ENCODE results near the gene INO80D. TPM values are rescaled to one million over a fixed set of nuclear protein-coding genes. Genes with fewer than 3 reads are reported as not detected.

INO80D gene
- total and polyA plus RNA-seq, 2 of the 8 experiments (the other 6 are each of a cell fraction or from before 2014, with no cell fraction given), result 6.2 to 37.4 TPM

- H4K20me1 ChIP-seq (replicated peaks in 1 of 2; ENCODE audit: control insufficient read depth in 1 of 2, insufficient read depth in 2 of 2, low read length in 2 of 2), result no peaks in the 10 kb centered on the region
- H3K27me3 ChIP-seq (replicated peaks in 1 of 4; ENCODE audit: control insufficient read depth in 3 of 4, extremely low read depth in 1 of 4, insufficient read depth in 3 of 4, low read length in 3 of 4), result no peaks in the 10 kb centered on the region
- 2% methylated on average over 10 of the region's 10 CpGs; no CpG with 5 or more reads in 1 of the 2 experiments for WGBS, 2 experiments (ENCODE audit: extremely low coverage in 1 of 2, insufficient coverage in 1 of 2, insufficient read length in 1 of 2, insufficient replicate concordance in 2 of 2, low coverage in 1 of 2, low lambda C conversion rate in 2 of 2, missing lambda C conversion rate in 1 of 2)
- H3K4me3 ChIP-seq (ENCODE audit: extremely low read depth in 1 of 4, insufficient read depth in 2 of 4, low read depth in 3 of 4, low read length in 4 of 4), result peak overlapping the region; percentile 64 to 99 (median 94)
- H2BK15ac ChIP-seq (ENCODE audit: low read length), result no peak overlapping the region
- H3K79me2 ChIP-seq (ENCODE audit: control insufficient read depth in 1 of 2, insufficient read depth in 2 of 2, low read length in 2 of 2), result peaks cover 0 to 68% of the 10 kb centered on the region in 2 experiments; a peak in 3 of 4 replicates
- H2BK12ac ChIP-seq (ENCODE audit: low read depth, low read length), result peak overlapping the region; percentile 72
- peak overlapping the region; percentile 32 for H4K91ac ChIP-seq (replicated peaks; ENCODE audit: insufficient read length, low read length)
- DNase-seq (ENCODE audit: low read depth in 1 of 2, low spot score in 2 of 2) (no peak), FAIRE-seq (peak; percentile 89)
- H3K79me1 ChIP-seq (ENCODE audit: low read depth, low read length), result no peaks in the 10 kb centered on the region; the same call in 1 of the 2 replicates
- no peak overlapping the region for H4K8ac ChIP-seq (ENCODE audit: extremely low read depth, insufficient read depth, low read length)
- peak overlapping the region; percentile 75 to 90 for H3K4me2 ChIP-seq (ENCODE audit: insufficient read depth in 1 of 2, low read depth in 2 of 2, low read length in 2 of 2)
- H3K14ac ChIP-seq (ENCODE audit: insufficient read length), result no peak overlapping the region
- ChIA-PET CTCF (ENCODE audit: partially characterized antibody) (interaction anchor here (0.7 to 2.2 kb wide), 4 partner anchors 13 to 79 kb away, joined by 3 to 6 read pairs (median 3); no protein-coding TSS in a partner anchor), POLR2A (ENCODE audit: partially characterized antibody) (interaction anchor here (0.7 to 3.5 kb wide), 15 partner anchors 8 to 86 kb away, joined by 3 to 34 read pairs (median 4); partner anchors contain the start of genes EEF1B2 and NDUFS1)
- H2BK120ac ChIP-seq (replicated peaks; ENCODE audit: low read depth, low read length), result peak overlapping the region; percentile 4
- H3K4me1 ChIP-seq (replicated peaks in 1 of 4; ENCODE audit: control insufficient read depth in 3 of 4, insufficient read depth in 4 of 4, low read length in 3 of 4), result peaks cover 2 to 16% (median 10%) of the 10 kb centered on the region in 4 experiments; a peak in 6 of 7 replicates
- H3K56ac ChIP-seq (replicated peaks; ENCODE audit: insufficient read length, low read depth, low read length), result peak overlapping the region; percentile 71
- H3K4ac ChIP-seq (replicated peaks; ENCODE audit: insufficient read length, low read depth, low read length), result peak overlapping the region; percentile 2
- peak overlapping the region; percentile 85; the same call in 1 of the 2 replicates for H3K18ac ChIP-seq (ENCODE audit: extremely low read depth, low read length)
- H3K9me3 ChIP-seq (ENCODE audit: insufficient read depth in 2 of 2, low read depth in 1 of 2, low read length in 1 of 2), result no peaks in the 10 kb centered on the region; a peak in 1 of 4 replicates
- no peak overlapping the region for H2AK5ac ChIP-seq (ENCODE audit: low read depth, low read length)
- peak overlapping the region; percentile 70 to 82 (median 72) for H3K9ac ChIP-seq (replicated peaks in 1 of 4; ENCODE audit: extremely low read depth in 1 of 4, low read depth in 3 of 4, low read length in 3 of 4)
- H2BK20ac ChIP-seq (ENCODE audit: low read length), result peak overlapping the region; percentile 75
- peak overlapping the region; percentile 87 for H3K27ac ChIP-seq (ENCODE audit: low read depth, low read length)
- peak overlapping the region; percentile 97 for H2BK5ac ChIP-seq (ENCODE audit: low read depth, low read length)
- peak overlapping the region; percentile 87 for H4K5ac ChIP-seq (ENCODE audit: insufficient read length, low read depth, low read length)
- no peak overlapping the region for H3K23ac ChIP-seq (ENCODE audit: insufficient read length)
- peaks cover 4% of the 10 kb centered on the region for H3K23me2 ChIP-seq (ENCODE audit: low read depth, low read length)
- H3K36me3 ChIP-seq (ENCODE audit: control insufficient read depth in 2 of 4, insufficient read depth in 4 of 4, low read length in 3 of 4), result peaks cover 0 to 7% (median 0%) of the 10 kb centered on the region in 4 experiments; a peak in 1 of 8 replicates
- H2AFZ ChIP-seq (ENCODE audit: low read length), result no peak overlapping the region
- TF ChIP-seq CTBP2 (IDR thresholded peaks at IDR 0.05; ENCODE audit: borderline replicate concordance, insufficient read depth, insufficient read length, low read length), result peak; percentile 65
- no peak for TF ChIP-seq RFX5 (IDR thresholded peaks at IDR 0.05; ENCODE audit: borderline replicate concordance, low read depth, low read length)
- TF ChIP-seq TAF7 (optimal IDR thresholded peaks at IDR 0.05; ENCODE audit: borderline replicate concordance, low read depth, low read length), result peak; percentile 81
- TF ChIP-seq POLR2AphosphoS5 (IDR thresholded peaks at IDR 0.05; ENCODE audit: low read depth, low read length), result peak; percentile 82
- peak in 1 of 2 experiments; percentile 9; a peak in 1 of 4 replicates for TF ChIP-seq RAD21 (IDR thresholded peaks at IDR 0.05 in 1 of 2, conservative IDR thresholded peaks at IDR 0.05 in 1 of 2; ENCODE audit: low read depth in 2 of 2, low read length in 2 of 2)
- TF ChIP-seq CTCF (IDR thresholded peaks at IDR 0.05; ENCODE audit: control extremely low read depth in 1 of 3, insufficient read depth in 1 of 3, low read depth in 1 of 3, low read length in 3 of 3), result no peak
- no peak for TF ChIP-seq SP1 (IDR thresholded peaks at IDR 0.05; ENCODE audit: low read depth, low read length)
- peak; percentile 82 for TF ChIP-seq TAF1 (IDR thresholded peaks at IDR 0.05; ENCODE audit: low read depth, low read length)
- TF ChIP-seq TBP (IDR thresholded peaks at IDR 0.05; ENCODE audit: low read depth, low read length), result peak; percentile 67
Measured at GRCh38 chr2:206084439-206084869, 1.5 kb downstream of the INO80D start.

Measured in H1 (cell line).